GM19455 (cell line): ENCODE results near the gene INPP5K.

Experiments
- ATAC-seq: cut with Tn5 transposase; IDR thresholded peaks from one replicate; pipeline ENCODE4 v1.9.1; 2021; ENCODE audit not compliant: unreplicated experiment

Gene INPP5K

DNA sequence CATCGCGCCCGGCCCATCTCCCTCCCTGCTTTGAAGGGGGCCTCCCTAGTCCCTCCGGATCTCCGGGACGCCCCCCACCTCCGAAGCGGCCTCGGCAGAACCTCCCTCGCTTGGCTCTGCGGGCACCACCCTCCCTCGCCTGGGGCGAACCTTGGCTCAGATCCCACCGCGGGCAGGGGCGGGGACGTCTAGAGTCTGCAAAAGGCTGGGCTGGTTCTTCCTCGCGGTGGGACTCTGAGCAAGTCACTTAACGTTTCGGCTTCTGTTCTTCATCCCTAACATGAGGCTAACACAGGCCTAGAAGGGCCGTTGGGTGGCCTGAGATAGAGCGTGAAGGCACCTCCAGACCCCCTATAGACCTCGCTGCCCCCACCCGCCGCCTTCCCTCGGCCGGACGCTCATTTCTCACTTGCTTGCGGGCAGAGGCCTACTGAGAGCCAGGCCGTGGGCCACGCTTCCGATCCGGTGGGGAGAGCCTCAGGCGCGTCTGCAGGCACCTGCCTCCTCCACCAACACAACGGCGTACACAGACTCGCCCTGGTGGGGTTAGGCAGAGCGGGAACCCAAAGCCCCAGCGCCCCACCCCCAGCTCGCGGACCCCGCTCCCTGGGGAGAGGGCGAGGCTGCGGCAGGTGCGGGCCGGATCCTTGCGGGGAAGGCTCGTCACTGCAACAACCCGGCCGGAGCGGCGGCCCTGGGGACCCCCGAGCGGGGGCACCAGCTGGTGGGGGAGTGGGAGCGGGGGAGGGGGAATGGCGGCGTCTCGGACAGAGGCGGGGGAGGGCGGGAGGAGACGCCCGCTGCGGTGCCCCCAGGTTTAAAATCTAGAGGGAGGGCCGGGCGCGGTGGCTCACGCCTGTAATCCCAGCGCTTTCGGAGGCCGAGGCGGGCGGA, 29.4 kb downstream of the INPP5K start:
- no peak for ATAC-seq

DNA sequence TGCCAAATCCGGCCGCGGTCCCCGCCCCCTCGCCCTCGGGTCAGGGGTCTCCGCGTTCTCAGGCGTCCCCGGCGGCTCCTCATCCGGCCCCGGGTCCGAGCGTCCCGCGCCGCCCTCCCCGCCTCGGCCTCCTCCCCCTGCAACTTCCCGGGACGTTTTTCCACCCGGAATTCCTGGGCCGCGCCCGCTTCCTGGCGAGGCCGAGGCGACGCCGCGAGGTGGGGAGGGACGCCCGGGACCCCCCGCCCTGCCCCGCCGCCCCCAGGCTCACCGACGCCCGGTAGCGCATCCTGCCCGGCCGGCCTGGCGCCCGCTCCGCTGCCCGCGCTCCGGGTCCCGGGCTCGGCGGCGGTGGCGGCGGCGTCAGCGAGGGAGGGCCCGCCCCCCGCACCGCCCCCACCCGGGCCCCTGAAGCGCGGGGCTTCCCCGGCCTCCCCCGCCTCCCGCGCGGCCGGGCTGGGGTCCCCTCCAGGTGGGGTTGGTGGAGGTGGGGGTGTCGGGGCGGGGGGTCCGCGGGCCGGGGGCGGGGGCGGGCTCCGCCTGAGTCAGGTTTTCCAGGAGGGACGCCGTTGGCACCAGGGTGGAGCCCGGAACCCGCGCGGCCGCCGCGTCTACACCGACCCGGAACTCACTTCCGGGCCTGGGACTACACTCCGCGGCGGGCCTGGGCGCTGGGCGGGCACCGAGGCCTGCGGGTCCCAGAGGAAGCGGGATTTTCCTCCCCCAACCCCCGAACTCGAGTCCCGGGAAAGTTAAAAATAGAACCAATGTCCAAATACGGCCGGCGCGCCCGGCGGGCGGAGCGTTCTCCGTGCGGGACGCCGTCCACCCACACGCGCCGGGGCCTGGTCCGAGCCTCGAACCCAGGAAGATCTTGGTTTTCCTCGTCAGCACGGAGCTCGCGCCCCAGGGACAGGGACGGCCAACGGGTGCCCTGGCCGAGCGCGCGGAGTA, 30.7 kb downstream of the INPP5K start:
- ATAC-seq, result no peak

DNA sequence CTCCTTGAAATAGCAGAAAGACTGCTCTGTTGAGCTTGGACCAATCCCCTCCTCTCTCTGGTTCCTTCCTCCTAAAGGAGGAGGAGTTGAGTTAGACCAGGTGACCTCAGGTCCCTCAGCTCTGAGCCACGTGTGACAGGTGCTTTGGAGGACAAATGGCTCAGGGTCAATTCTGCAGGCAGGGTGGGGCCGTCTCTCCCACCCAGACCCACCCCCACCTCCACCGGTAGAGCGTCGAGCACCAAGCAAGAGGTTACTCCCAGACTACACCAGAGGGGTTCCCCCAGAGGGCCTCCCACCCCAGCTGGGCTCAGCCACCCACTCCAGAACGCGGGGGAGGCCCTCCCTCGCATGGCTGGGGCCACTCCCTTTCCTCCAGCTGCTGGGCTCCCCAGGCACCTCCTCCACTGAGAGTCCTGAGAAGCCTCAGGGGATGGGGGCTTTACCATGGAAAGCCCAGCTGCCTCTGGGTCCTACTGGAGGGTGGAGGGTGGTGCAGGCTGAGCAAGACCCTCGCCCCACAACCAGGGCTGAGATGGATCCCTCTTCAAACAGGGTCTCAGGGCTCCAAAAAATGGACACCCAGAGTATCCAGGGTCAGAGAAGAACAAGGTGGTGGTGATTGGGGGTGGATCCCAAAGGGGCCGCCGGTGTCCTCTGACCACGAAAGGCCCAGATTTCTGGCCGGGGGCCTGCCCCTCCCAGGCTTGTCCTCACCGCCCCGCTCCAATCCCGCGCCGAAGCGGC, 31.6 kb downstream of the INPP5K start:
- no peak for ATAC-seq

DNA sequence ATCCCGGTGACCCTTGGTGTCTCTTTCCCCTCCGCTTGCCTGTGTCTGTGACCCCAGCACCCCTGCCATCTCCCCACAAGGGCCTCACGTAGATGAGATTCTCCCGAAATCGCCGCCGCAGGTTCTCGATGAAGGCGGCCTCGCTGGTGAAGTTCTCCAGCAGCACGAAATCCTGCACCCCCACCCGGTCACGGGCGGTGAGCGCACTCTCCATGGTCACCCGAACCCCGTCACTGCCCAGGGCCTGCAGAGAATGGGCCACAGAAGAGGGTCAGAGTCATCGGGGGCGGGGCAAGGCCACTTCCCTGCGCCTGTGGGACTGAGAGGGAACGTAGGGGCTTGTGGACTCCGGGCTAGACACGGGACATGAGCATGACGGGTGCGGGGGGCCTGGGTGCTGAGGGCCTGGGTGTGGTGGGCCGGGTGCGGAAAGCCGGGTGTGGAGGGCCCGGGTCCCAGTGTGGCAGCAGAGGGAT, 32.3 kb downstream of the INPP5K start:
- no peak for ATAC-seq

DNA sequence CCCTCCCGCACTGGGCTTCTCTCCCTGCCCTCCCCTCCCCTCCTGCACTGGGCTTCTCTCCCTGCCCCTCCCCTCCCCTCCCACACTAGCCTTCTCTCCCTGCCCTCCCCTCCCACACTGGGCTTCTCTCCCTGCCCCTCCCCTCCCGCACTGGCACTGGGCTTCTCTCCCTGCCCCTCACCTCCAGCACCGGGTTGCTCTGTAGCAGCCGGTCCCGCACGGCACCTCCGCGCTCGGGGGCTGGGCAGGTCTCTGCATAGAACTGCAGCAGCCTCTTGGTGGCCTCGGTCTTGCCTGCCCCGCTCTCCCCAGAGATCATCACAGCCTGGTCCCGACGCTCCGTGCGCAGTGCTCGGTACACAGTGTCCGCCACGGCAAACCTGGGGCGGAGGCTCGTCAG, 33.7 kb downstream of the INPP5K start:
- ATAC-seq, result no peak

DNA sequence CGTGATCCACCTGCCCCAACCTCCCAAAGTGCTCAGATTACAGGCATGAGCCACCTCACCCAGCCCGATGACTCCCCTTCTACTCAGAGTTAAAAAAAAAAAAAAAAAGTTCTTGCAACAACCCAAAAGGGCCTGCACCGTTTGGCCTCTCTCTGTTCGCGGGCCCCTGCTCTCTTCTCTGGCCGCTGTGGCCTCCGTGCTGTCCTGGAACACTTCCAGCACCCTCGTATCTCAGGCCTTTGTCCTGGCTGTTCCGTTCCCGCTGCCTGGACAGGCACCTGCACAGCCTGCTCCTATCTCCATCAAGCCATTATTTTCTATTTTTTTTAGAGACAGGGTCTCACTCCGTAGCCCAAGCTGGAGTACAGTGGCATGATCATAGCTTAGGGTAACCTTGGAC, 34.7 kb downstream of the INPP5K start:
- no peak for ATAC-seq

DNA sequence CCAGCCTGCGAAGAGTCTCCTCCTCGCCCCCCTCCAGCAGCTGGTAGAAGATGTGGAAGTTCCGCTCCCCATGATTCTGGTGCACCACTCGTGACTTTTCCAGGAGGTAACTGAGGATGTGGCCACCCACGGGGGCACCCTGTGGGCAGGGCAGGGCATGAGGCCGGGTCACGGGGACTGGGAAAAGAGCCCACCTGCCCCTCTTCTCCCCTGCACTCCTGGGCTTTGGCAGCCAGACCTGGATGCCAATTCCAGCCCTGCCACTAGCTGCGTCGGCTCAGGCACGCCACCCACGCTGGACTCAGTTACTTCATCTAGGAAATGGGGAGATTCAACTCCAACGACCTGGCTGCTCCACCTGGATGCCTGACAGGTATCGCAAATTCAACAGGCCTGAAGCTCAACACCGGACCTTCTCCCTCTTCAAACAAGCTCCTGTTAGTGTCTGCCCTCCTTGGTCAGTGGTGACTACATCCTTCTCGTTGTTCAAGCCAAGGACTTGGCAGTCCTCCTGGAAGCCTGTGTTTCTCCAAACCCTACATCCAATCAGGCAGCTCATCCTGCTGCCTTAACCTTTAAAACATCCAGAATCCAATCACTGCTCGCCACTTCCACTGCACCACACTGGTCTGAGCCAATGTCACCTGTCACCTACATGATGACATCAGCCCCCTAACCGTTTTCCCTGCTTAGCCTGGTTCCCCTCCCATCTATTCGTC, 35.5 kb downstream of the INPP5K start:
- ATAC-seq, result no peak

DNA sequence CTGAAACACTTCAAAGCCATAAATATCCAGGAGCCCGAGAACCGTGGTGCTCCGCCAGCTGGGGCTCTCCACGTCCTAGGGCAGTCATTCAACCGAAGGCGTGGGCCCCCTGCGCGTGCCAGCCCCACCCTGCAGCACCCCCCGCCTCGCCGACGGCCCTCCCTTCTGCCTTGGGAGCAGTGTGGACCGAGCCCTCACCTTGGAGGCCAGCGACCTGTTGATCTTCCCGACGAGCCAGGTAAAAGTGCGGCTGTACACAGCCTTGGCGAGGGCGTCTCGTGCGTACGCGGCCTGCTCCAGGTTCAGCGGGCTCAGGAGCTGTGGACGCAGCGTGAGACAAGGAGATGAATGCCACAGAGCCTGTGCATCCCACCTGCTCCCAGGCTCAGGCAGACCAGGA, 38.0 kb downstream of the INPP5K start:
- ATAC-seq, result no peak

DNA sequence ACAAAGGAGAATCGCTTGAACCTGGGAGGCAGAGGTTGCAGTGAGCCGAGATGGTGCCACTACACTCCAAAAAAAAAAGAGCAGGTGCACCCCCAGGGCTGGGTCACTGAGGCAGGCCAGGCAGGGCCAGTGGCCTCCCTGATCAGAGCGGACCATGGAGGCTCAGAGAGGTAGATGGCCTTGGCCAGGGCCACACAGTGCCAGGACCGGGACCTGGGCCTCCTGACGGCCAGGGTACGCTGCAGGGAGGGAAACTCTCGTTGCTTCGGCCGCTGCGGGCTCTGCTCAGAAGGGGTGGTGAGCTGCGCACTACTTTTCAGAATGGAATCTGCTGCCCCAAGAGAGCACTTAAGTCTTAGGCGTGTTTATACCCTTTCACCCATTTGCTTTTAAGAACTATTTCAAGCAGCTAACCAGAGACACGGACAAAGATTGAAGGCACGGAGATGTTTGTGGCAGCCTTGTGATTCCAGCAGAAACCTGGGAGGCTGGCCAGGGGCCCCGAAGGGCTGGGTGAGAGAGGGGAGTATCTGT, 41.0 kb downstream of the INPP5K start:
- ATAC-seq, result no peak

DNA sequence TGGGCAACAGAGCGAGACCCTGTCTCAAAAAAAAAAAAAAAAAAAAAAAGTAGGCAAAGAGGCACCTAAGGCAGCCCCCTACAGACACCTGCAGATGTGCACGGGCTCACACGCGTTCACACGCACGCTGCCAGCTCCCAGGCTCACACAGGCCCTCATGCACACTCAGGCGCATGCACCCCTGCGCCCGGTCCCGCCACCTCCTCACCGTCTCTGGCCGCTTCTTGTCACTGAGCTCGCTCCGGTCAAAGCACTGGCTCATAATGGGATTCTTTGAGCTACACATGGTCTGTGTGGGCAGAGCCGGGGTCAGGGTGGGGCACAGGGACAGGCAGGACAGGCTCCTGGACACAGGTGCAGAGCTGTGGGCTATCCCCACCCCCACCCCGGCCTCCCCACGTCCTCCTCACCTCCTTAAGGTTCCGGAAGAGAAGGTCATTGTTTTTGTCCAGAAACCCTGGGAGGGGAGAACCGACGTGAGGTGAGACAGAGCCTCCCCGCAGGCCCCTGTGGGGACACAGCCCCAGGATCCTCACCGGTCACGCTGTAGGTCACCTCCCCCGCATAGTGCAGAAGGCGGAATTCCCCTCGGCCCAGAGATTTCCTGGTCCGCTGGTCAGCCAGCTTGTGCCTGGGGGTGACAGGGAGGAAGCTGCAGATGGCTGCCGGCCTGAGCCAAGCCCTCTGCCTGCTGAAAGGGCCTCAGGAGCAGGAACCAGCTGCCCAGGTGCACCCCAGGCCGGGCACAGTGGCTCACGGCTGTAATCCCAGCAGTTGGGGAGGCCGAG, 41.8 kb downstream of the INPP5K start:
- no peak for ATAC-seq

DNA sequence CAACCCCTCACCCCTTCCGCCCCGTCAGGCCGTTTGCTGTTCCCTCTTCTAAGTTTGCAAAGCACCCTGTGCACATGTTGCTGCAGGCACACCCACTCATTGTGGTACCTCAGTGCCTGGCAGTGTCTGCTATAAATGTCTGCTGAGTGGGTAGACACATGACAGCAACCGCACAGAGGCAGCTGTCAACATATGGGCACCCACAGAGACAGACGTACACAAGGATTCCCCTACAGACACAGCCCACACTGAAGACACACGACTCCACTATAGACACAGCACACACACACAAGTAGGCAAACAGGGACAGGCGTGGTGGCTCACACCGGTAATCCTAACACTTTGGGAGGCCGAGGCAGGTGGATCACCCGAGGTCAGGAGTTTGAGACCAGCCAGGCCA, 42.6 kb downstream of the INPP5K start:
- ATAC-seq, result no peak

DNA sequence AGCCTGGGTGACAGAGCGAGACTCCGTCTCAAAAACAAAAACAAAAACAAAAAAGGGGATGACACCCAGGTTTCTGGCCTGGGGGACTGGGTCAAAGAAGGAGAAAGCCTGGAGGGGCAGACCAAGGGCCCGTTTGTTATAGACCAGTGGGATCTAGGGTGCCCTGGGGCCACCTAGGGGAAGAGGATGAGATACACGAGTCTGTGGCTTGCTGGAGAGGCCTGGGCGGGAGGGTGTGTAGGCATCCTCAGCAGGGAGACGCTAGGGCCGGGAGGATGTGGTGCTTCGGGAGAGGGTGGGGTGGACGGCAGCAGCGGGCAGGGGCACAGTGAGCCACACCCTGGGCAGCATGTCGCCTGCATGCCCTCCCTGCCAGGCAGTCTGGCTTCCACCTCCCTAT, 43.2 kb downstream of the INPP5K start:
- ATAC-seq, result no peak

DNA sequence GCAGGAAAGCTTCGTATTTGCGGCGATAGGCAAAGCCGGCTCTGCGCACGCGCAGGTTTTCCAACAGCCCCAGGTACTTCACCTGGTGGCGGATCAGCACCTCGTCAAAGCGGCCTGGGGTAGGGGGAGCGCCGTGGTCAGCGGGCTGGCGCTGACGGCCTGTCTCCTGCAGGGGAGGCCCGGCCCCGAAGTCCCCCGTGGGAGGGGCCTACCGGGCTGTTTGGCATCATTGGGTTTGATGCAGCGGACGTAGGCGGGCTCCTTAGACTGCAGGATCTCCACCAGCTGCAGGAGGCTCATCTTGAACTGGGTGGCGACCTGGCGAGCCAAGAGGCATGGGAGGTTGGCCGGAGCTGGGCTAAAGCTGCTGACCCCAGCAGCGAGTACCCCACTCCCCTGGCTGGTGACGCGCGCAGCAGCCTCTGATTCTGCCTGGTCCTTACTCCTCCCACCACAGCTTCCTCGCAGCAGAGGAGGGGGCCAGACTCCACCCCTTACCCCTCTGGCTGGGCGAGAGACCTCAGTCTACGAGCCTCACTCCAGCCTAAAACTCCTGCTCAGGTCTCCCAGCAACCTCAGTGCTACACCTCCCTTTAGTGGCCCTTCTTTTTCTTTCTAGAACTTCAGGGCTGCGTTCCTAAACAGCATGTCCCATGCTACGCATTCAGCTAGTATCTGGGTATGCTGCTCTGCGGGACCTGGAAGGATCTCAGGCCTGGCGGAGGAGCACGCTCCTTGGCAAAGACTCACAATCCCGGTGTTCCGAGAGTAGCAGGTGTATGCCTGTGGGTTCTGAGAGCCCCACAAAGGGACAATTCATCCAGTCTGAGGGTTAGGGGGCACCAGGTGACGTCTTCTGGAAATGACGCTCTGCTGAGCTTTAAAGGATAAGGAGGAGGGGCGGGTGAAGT, 44.2 kb downstream of the INPP5K start:
- ATAC-seq, result no peak

DNA sequence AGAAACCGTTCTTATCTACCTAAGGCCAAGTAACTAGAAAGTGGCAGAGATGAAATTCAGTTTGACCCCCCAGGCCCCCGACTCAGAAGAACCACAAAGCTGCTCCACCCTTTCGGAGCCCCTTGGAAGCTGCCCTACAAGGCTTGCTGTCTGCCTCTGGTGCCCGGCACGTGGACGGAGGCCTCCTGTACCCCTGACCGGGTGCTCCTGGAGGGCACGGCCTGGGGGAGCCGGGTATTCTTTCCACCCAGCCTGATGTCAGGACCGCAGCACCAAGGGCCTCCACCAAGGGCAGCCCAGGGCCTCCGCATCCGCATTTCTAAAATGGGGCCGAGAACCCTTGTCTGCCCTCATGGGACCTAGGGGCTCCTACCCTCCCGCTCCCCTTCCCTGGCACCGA, 44.9 kb downstream of the INPP5K start:
- no peak for ATAC-seq

DNA sequence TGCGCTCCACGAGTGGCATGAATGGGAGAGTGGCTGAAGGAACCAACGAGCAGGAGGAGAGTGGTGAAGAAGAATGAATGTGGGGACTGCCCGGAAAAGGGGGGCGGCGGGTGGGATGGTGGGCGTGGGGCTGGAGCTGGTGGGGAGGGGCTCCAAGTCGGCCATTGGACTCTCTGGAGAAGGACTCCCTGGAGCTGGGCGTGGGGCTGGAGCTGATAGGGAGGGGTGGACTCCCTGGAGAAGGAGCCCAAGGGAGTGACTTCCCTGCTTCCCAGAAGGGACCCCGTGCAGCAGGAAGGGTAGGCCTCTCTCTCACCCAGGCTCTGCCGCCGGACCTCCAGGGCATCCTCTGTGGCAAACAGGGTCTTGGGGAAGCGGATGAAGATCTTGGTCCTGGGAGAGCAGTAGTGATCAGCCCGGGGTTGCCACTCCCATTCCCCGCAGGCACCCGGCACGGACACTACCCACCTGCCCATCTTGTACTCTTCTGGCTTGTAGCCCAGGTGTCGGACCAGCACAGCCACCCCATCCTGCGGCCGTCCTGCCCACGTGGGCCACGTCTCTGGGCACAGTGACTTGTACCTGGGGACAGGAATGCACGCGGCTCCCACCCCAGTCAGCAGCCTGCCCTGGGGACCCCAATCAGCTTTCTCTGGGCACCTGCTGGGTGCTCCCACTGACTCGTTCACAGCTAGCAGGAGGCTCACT, 45.5 kb downstream of the INPP5K start:
- no peak for ATAC-seq

DNA sequence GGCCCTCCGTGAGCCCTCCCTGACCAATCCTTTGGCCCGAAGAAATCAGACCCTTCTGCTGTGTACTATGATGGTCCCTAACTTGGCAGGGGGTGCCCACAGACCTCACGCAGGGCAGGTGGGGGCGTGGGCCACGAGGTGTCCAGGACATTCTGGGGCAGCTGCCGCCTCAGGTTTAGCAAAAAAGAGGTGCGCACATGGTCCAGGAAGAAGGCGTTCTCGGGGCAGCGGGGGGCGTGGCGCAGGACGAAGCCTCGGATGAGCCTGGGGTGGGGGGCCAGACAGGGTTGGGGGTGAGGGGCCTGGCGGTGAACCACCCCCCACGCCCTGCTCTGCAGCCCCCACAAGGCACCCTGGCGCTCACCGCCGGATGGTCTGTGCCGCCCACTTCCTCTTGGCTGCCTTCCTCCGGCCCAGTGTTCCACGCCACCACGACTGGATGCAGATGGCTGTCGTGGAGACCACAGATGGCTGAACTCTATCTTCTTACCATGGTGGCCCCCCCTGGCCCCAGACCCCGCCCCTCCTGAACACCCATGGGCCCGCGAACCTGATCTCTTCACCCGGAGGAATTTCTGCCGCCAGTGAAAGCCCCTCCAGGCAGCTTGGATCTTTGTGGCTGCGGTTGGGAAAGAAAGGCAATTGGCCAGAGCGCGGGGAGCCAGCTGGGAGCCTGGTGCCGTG, 46.2 kb downstream of the INPP5K start:
- ATAC-seq, result no peak

DNA sequence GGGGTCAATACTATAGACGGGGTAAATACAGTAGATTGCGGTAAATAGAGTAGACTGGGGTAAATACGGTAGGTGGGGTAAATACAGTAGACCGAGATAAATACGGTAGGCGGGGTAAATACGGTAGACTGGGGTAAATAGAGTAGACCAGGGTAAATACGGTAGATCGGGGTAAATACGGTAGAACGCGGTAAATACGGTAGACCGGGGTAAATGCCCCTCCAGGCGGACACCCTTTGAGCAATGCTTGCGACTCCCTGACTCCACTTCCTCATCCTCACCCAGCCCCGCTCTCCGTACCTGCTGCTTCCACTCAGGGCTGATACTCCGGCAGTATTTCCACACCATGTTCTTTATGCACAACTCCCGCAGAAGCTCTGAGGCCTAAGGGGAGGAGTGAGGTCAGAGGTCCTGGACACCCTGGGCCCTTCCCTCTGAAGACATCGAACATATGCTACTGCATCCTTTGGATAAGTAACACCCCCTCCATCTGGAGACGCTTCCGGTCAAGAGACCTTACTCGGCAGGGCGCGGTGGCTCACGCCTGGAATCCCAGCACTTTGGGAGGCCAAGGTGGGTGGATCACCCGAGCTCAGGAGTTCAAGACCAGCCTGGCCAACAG, 47.1 kb downstream of the INPP5K start:
- no peak for ATAC-seq
